Peyer's patch (tissue), 4 donors: ENCODE measurements around the gene IFNA5.

Source experiments
- CTCF ChIP-seq, 6 experiments: fragments of 450-650 bp in 4 of 6; fragments of 200-600 bp in 2 of 6; sonication (generic) in 1 of 6; IDR thresholded peaks; one replicate each; pipeline ENCODE4 v1.5.1; 2017 to 2019; ENCODE audit warnings: antibody characterized with exemption in 6 of 6, mild to moderate bottlenecking in 3 of 6, moderate library complexity in 1 of 6
- POLR2A ChIP-seq, 2 donors: fragments of 450-650 bp; IDR thresholded peaks; one replicate each; pipeline ENCODE4 v1.5.1; 2017; ENCODE audit warnings: antibody characterized with exemption in 2 of 2, mild to moderate bottlenecking in 2 of 2, moderate library complexity in 2 of 2

GRCh38 chr9:21348430-21348970 is 43.4 kb upstream of the IFNA5 start:
- TF ChIP-seq CTCF (IDR thresholded peaks at IDR 0.05) (no peak), POLR2A (IDR thresholded peaks at IDR 0.05) (no peak)
